NT2/D1 (cell line): Measurements from ENCODE around the gene MMGT1.

Experiments
- SUZ12 ChIP-seq: IDR thresholded peaks from 2 replicates; pipeline ENCODE4 v1.6.1; 2011; ENCODE audit not compliant: insufficient read length, insufficient read depth; ENCODE audit errors: extremely low read depth
- YY1 ChIP-seq: IDR thresholded peaks from 2 replicates; pipeline ENCODE4 v1.6.1; 2011; ENCODE audit not compliant: insufficient read length, insufficient read depth
- ZNF274 ChIP-seq: IDR thresholded peaks from 2 replicates; pipeline ENCODE4 v1.6.1; 2011; ENCODE audit warnings: mild to moderate bottlenecking, low read depth, low read length

GRCh38 chrX:135974279-135974856, 580 bp upstream of the MMGT1 start:
- TF ChIP-seq SUZ12 (no peak), YY1 (no peak), ZNF274 (no peak)
